Muscle of arm (tissue), 12 donors: ENCODE measurements around the gene COX7A2L. TPM values are rescaled to one million over a fixed set of nuclear protein-coding genes. Genes with fewer than 3 reads are reported as not detected.
"Not testable (repeated sequence)": the region's sequence is repeated elsewhere in the genome, so short reads cannot be mapped to it uniquely, and the experiment has no call there.

Experiments used
- DNase-seq: peaks from one replicate; pipeline ENCODE4 v3.0.0-alpha.2; 2013
- polyA plus RNA-seq, 12 donors: library from polyadenylated mRNA; unstranded; fragments of 120-200 nt; gene quantifications; one replicate each; pipeline ENCODE4 v1.2.1, GENCODE V29; 2013; ENCODE audit not compliant: insufficient read length in 12 of 12

The COX7A2L gene
- polyA plus RNA-seq, 12 donors: 102 to 180 (median 154) TPM; not detected in 1

- no peak for DNase-seq
These were observed 10.8 kb upstream of the COX7A2L start for GRCh38 chr2:42371611-42372473.

GRCh38 chr2:42369532-42370229 is 8.7 kb upstream of the COX7A2L start:
- no peak for DNase-seq

GRCh38 chr2:42368817-42369531 is 8.0 kb upstream of the COX7A2L start:
- no peak for DNase-seq

GRCh38 chr2:42367835-42368234 is 6.8 kb upstream of the COX7A2L start:
- no peak for DNase-seq

GRCh38 chr2:42366411-42366810 is 5.4 kb upstream of the COX7A2L start:
- DNase-seq: no peak

GRCh38 chr2:42364658-42365057 is 3.6 kb upstream of the COX7A2L start:
- no peak for DNase-seq

GRCh38 chr2:42363413-42363812 is 2.4 kb upstream of the COX7A2L start:
- no peak for DNase-seq

- no peak for DNase-seq
These were observed 789 bp upstream of the COX7A2L start for GRCh38 chr2:42361728-42362283.

- DNase-seq: peak; percentile 11
These were observed 526 bp downstream of the COX7A2L start for GRCh38 chr2:42360493-42360889.

- DNase-seq: no peak
These were observed 993 bp downstream of the COX7A2L start for GRCh38 chr2:42359965-42360483.

- no peak for DNase-seq
These were observed 1.6 kb downstream of the COX7A2L start for GRCh38 chr2:42359304-42359964.

GRCh38 chr2:42353792-42354429 is 7.1 kb downstream of the COX7A2L start:
- DNase-seq: no peak

- DNase-seq: no peak
These were observed 9.2 kb downstream of the COX7A2L start for GRCh38 chr2:42351864-42352263.

GRCh38 chr2:42350434-42351063 is 10.5 kb downstream of the COX7A2L start:
- DNase-seq: no peak

- DNase-seq: no peak
These were observed 12.8 kb downstream of the COX7A2L start for GRCh38 chr2:42348113-42348805.

GRCh38 chr2:42347518-42347917 is 13.5 kb downstream of the COX7A2L start:
- DNase-seq: not testable (repeated sequence)

- DNase-seq: not testable (repeated sequence)
These were observed 14.2 kb downstream of the COX7A2L start for GRCh38 chr2:42346856-42347255.

GRCh38 chr2:42345986-42346385 is 15.0 kb downstream of the COX7A2L start:
- no peak for DNase-seq

- no peak for DNase-seq
These were observed 18.2 kb downstream of the COX7A2L start for GRCh38 chr2:42342795-42343241.
